Keratinocyte (primary cell): ENCODE measurements around the gene SPATA9. TPM values are rescaled to one million over a fixed set of nuclear protein-coding genes. Genes with fewer than 3 reads are reported as not detected.

Experiments used
- DNase-seq: peaks from one replicate; pipeline ENCODE4 v3.0.0-alpha.2; 2011; ENCODE audit warnings: low read depth, missing footprints, low spot score
- FAIRE-seq: peaks from 2 replicates; lab custom pipeline; 2011; peaks lifted over from hg19 to GRCh38; lab: Jason Lieb, UNC
- H2AFZ ChIP-seq: 2 replicates; pipeline ENCODE4 v1.6.0; 2012; ENCODE audit warnings: low read length, control low read depth, inconsistent platforms; ENCODE audit not compliant: control insufficient read depth
- H3K27ac ChIP-seq: 2 replicates; pipeline ENCODE4 v1.5.1; 2011; ENCODE audit warnings: low read length; ENCODE audit not compliant: control insufficient read depth, insufficient read depth
- H3K27me3 ChIP-seq: 3 replicates; pipeline ENCODE4 v1.6.0; 2011; ENCODE audit warnings: low read length; ENCODE audit not compliant: control insufficient read depth, insufficient read depth; ENCODE audit errors: extremely low read depth
- H3K36me3 ChIP-seq, 2 experiments: 2 replicates in 1 of 2; 3 replicates in 1 of 2; pipeline ENCODE4 v1.5.1; 2011; ENCODE audit warnings: low read length in 2 of 2, mild to moderate bottlenecking in 1 of 2; ENCODE audit not compliant: control insufficient read depth in 2 of 2, insufficient read depth in 2 of 2; ENCODE audit errors: extremely low read depth in 1 of 2
- H3K4me1 ChIP-seq: 3 replicates; pipeline ENCODE4 v1.5.1; 2011; ENCODE audit warnings: low read length; ENCODE audit not compliant: control insufficient read depth, insufficient read depth; ENCODE audit errors: extremely low read depth
- H3K4me2 ChIP-seq: 3 replicates; pipeline ENCODE4 v1.6.0; 2011; ENCODE audit warnings: low read depth, low read length; ENCODE audit not compliant: control insufficient read depth, insufficient read depth; ENCODE audit errors: extremely low read depth
- H3K4me3 ChIP-seq, 3 experiments: fragments of 200-600 bp in 1 of 3; sonication (generic) in 1 of 3; 2 replicates in 2 of 3; 3 replicates in 1 of 3; pipeline ENCODE4 v1.5.1; 2011 to 2016; ENCODE audit warnings: low read length in 3 of 3, mild to moderate bottlenecking in 3 of 3, control low read depth in 2 of 3, inconsistent platforms in 1 of 3, low read depth in 1 of 3, mixed read lengths in 1 of 3, mixed run types in 1 of 3, moderate library complexity in 1 of 3; ENCODE audit not compliant: control insufficient read depth in 2 of 3, insufficient read depth in 2 of 3; ENCODE audit errors: extremely low read depth in 1 of 3
- H3K79me2 ChIP-seq: 2 replicates; pipeline ENCODE4 v1.6.0; 2012; ENCODE audit warnings: low read length; ENCODE audit not compliant: control insufficient read depth, insufficient read depth
- H3K9ac ChIP-seq: 3 replicates; pipeline ENCODE4 v1.6.0; 2011; ENCODE audit warnings: low read length; ENCODE audit not compliant: control insufficient read depth, insufficient read depth; ENCODE audit errors: extremely low read depth
- H3K9me1 ChIP-seq: 3 replicates; pipeline ENCODE4 v1.6.0; 2011; ENCODE audit warnings: low read length; ENCODE audit not compliant: control insufficient read depth, insufficient read depth; ENCODE audit errors: extremely low read depth
- H3K9me3 ChIP-seq: 2 replicates; pipeline ENCODE4 v1.5.1; 2012; ENCODE audit warnings: low read depth, low read length; ENCODE audit not compliant: control insufficient read depth
- H4K20me1 ChIP-seq: 3 replicates; pipeline ENCODE4 v1.6.0; 2011; ENCODE audit warnings: low read length; ENCODE audit not compliant: control insufficient read depth, insufficient read depth; ENCODE audit errors: extremely low read depth
- EZH2 ChIP-seq: IDR thresholded peaks from one replicate; pipeline ENCODE4 v1.6.1; 2012; ENCODE audit warnings: inconsistent platforms, mild to moderate bottlenecking, low read length, moderate library complexity
- dilution Hi-C: fragments of 300-500 bp; cut with MboI; formaldehyde crosslinking; loops from one replicate; pipeline ENCODE4 v1.7.0; 2020; ENCODE audit warnings: low sequenced_read_pairs; ENCODE audit not compliant: extremely low pct_ligation_motif_present
- polyA plus RNA-seq, 5 experiments: library from polyadenylated mRNA; depleted of rRNA in 3 of 5; stranded (reverse) in 3 of 5; stranded (forward) in 1 of 5; unstranded in 1 of 5; fragments of >200 nt; gene quantifications; 1 replicate in 1 of 5; 2 replicates in 3 of 5; 3 replicates in 1 of 5; pipeline versions ENCODE4 v1.2.1 to v1.2.3, GENCODE V29; 2011 to 2012; ENCODE audit warnings: missing spikeins in 2 of 5, low read depth in 1 of 5, low replicate concordance in 1 of 5
- TF ChIP-seq, protein P1 (sequence below), 3 experiments: IDR thresholded peaks in 1 of 3; conservative IDR thresholded peaks in 1 of 3; optimal IDR thresholded peaks in 1 of 3; 2 replicates in 2 of 3; 3 replicates in 1 of 3; pipeline versions ENCODE3 to v1.5.1; 2011; ENCODE audit warnings: low read length in 3 of 3, mild to moderate bottlenecking in 3 of 3, moderate library complexity in 2 of 3, control low read depth in 1 of 3, inconsistent platforms in 1 of 3; ENCODE audit not compliant: insufficient read depth in 2 of 3; ENCODE audit errors: extremely low read depth in 1 of 3

The SPATA9 gene
- polyA plus RNA-seq, 1 donor (not counting 4 experiments of a cell fraction or from before 2014, with no cell fraction given): not detected

DNA sequence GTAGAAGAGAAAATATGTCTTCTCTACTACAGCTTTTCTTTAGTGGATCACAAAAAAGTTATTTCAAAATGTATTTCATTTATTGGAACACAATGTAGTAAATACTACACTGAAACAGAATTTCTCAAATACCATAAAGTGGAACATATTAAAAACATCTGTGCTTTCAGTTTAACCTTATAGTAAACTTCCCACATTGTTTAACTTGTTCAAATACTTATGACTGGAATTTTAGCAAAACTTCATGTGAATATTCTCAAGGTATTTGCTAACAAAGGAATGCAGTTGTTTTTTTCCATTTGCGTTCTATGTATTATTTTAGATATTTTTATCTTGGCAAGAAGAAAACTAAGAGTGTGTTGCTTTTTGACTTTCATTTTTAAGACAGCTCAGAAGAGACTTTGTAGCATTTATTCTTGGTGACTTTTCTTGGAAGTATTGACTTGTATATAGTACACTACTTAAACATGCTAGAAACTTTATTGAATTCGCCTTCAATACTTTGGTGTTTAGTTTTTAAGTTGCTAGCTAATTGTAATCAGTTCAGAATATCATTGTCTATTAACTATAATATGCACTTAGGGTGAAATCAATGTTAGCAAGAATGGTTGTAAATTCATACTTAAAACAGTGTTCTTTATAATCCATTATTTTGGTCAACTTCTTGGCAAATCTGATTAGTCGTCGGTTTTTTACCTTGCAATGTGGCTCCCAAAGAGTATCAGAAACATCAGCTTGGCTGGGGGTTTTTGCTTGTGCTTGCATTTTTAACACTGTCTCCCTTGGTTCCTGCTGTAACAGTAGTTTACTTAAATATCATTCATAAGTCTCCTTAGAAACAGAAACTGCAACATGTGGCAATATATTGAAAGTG lies 43.4 kb upstream of the SPATA9 start:
- Histone ChIP-seq H2AFZ (no peak overlapping the region), H3K9me3 (no peaks in the 10 kb centered on the region), H3K27ac (no peak overlapping the region), H3K36me3 (no peaks in the 10 kb centered on the region), H3K9ac (no peak overlapping the region), H3K27me3 (no peaks in the 10 kb centered on the region), H3K9me1 (no peaks in the 10 kb centered on the region), H3K4me1 (peaks cover 22% of the 10 kb centered on the region), H3K79me2 (no peaks in the 10 kb centered on the region), H3K4me3 (no peak overlapping the region), H3K4me2 (no peak overlapping the region), H4K20me1 (no peaks in the 10 kb centered on the region)
- FAIRE-seq (no peak), DNase-seq (no peak)
- no peak for TF ChIP-seq EZH2
- TF ChIP-seq, protein P1, sequence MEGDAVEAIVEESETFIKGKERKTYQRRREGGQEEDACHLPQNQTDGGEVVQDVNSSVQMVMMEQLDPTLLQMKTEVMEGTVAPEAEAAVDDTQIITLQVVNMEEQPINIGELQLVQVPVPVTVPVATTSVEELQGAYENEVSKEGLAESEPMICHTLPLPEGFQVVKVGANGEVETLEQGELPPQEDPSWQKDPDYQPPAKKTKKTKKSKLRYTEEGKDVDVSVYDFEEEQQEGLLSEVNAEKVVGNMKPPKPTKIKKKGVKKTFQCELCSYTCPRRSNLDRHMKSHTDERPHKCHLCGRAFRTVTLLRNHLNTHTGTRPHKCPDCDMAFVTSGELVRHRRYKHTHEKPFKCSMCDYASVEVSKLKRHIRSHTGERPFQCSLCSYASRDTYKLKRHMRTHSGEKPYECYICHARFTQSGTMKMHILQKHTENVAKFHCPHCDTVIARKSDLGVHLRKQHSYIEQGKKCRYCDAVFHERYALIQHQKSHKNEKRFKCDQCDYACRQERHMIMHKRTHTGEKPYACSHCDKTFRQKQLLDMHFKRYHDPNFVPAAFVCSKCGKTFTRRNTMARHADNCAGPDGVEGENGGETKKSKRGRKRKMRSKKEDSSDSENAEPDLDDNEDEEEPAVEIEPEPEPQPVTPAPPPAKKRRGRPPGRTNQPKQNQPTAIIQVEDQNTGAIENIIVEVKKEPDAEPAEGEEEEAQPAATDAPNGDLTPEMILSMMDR (optimal IDR thresholded peaks at IDR 0.05 in 1 of 3, IDR thresholded peaks at IDR 0.05 in 1 of 3, conservative IDR thresholded peaks at IDR 0.05 in 1 of 3; ENCODE audit: extremely low read depth in 1 of 3, insufficient read depth in 2 of 3, low read length in 3 of 3): no peak
- dilution Hi-C loops: no loop called here

GRCh38 chr5:95725071-95725820 lies 42.5 kb upstream of the SPATA9 start:
- H3K9me1 ChIP-seq: no peaks in the 10 kb centered on the region
- no peak overlapping the region for H3K4me3 ChIP-seq
- H3K4me1 ChIP-seq: peaks cover 16% of the 10 kb centered on the region
- no peak overlapping the region for H3K9ac ChIP-seq
- FAIRE-seq (no peak), DNase-seq (no peak)
- dilution Hi-C loops: no loop called here
- H3K9me3 ChIP-seq: no peaks in the 10 kb centered on the region
- H3K36me3 ChIP-seq: no peaks in the 10 kb centered on the region
- H2AFZ ChIP-seq: no peak overlapping the region
- no peaks in the 10 kb centered on the region for H3K27me3 ChIP-seq
- H3K79me2 ChIP-seq: no peaks in the 10 kb centered on the region
- no peak overlapping the region for H3K27ac ChIP-seq
- H4K20me1 ChIP-seq: no peaks in the 10 kb centered on the region
- no peak for TF ChIP-seq EZH2
- TF ChIP-seq, protein P1 (optimal IDR thresholded peaks at IDR 0.05 in 1 of 3, IDR thresholded peaks at IDR 0.05 in 1 of 3, conservative IDR thresholded peaks at IDR 0.05 in 1 of 3; ENCODE audit: extremely low read depth in 1 of 3, insufficient read depth in 2 of 3, low read length in 3 of 3): no peak
- H3K4me2 ChIP-seq: no peak overlapping the region
